Hepatocyte (in vitro differentiated cells): ENCODE results near the gene DNAJB1.

Source experiments
- CTCF ChIP-seq: fragments of 200-600 bp; sonication (generic); IDR thresholded peaks from 2 replicates; pipeline ENCODE4 v1.5.1; 2016; ENCODE audit warnings: antibody characterized with exemption, mild to moderate bottlenecking; ENCODE audit not compliant: poor library complexity
- EZH2 ChIP-seq: fragments of 200-600 bp; sonication (generic); IDR thresholded peaks from 2 replicates; pipeline ENCODE4 v1.6.1; 2016; ENCODE audit warnings: antibody characterized with exemption, mild to moderate bottlenecking, borderline replicate concordance
- EZH2phosphoT487 ChIP-seq: fragments of 200-600 bp; sonication (generic); IDR thresholded peaks from one replicate; pipeline ENCODE4 v1.6.1; 2018; ENCODE audit warnings: antibody characterized with exemption, mild to moderate bottlenecking, low read depth, moderate library complexity; ENCODE audit not compliant: unreplicated experiment, severe bottlenecking

- TF ChIP-seq CTCF, result no peak
- TF ChIP-seq EZH2phosphoT487, result no peak
- TF ChIP-seq EZH2, result no peak
These were observed 35.1 kb upstream of the DNAJB1 start for GRCh38 chr19:14553042-14553938.
